Breast epithelium (tissue), 3 donors: ENCODE measurements around the gene PBRM1.

ENCODE experiments used
- POLR2A ChIP-seq: fragments of 450-650 bp; IDR thresholded peaks from one replicate; pipeline ENCODE4 v1.6.1; 2016; ENCODE audit warnings: antibody characterized with exemption, mild to moderate bottlenecking, moderate library complexity
- TF ChIP-seq, protein P1 (sequence below), 3 donors: fragments of 450-650 bp; IDR thresholded peaks; one replicate each; pipeline ENCODE4 v1.5.1; 2016 to 2017; ENCODE audit warnings: antibody characterized with exemption in 3 of 3, mild to moderate bottlenecking in 3 of 3, moderate library complexity in 3 of 3

DNA sequence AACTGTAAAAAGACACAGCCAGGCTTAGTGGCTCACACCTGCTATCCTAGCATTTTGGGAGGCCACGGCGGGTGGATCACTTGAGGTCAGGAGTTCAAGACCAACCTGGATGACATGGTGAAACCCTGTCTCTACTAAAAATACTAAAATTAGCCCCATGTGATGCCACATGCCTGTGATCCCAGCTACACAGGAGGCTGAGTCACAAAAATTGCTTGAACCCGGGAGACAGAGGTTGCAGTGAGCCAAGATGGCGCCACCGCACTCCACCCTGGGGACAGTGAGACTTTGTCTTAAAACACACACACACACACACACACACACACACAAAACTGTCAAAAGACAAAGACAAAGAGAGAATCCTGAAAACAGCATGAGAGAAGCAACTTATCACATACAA lies 38.2 kb upstream of the PBRM1 start:
- no peak for TF ChIP-seq POLR2A
- TF ChIP-seq, protein P1, sequence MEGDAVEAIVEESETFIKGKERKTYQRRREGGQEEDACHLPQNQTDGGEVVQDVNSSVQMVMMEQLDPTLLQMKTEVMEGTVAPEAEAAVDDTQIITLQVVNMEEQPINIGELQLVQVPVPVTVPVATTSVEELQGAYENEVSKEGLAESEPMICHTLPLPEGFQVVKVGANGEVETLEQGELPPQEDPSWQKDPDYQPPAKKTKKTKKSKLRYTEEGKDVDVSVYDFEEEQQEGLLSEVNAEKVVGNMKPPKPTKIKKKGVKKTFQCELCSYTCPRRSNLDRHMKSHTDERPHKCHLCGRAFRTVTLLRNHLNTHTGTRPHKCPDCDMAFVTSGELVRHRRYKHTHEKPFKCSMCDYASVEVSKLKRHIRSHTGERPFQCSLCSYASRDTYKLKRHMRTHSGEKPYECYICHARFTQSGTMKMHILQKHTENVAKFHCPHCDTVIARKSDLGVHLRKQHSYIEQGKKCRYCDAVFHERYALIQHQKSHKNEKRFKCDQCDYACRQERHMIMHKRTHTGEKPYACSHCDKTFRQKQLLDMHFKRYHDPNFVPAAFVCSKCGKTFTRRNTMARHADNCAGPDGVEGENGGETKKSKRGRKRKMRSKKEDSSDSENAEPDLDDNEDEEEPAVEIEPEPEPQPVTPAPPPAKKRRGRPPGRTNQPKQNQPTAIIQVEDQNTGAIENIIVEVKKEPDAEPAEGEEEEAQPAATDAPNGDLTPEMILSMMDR (IDR thresholded peaks at IDR 0.05) = no peak
